Left lung (tissue), 10 donors: Measurements from ENCODE around the gene TEAD1. TPM values are rescaled to one million over a fixed set of nuclear protein-coding genes. Genes with fewer than 3 reads are reported as not detected.

Experiments
- ATAC-seq: fragments of 200-7000 bp; cut with Tn5 transposase; one replicate; pipeline ENCODE4 v1.9.1; 2020; ENCODE audit warnings: moderate library complexity
- DNase-seq, 4 donors: peaks; one replicate each; pipeline ENCODE4 v3.0.0-alpha.2; 2013 to 2020
- H3K27ac ChIP-seq, 2 donors: fragments of 200-600 bp; sonication (generic) in 1 of 2; one replicate each; pipeline versions ENCODE4 v1.5.0 to v1.8.0; 2020 to 2021
- H3K27me3 ChIP-seq, 2 donors: fragments of 200-600 bp; sonication (generic) in 1 of 2; one replicate each; pipeline versions ENCODE4 v1.5.0 to v1.8.0; 2020 to 2021
- H3K36me3 ChIP-seq, 2 donors: fragments of 200-600 bp; sonication (generic) in 1 of 2; one replicate each; pipeline versions ENCODE4 v1.5.0 to v1.8.0; 2020 to 2021
- H3K4me1 ChIP-seq, 2 donors: fragments of 200-600 bp; one replicate each; pipeline ENCODE4 v1.8.0; 2021
- H3K4me3 ChIP-seq, 2 donors: fragments of 200-600 bp; sonication (generic) in 1 of 2; one replicate each; pipeline versions ENCODE4 v1.5.0 to v1.8.0; 2020 to 2021; ENCODE audit warnings: mild to moderate bottlenecking in 1 of 2
- H3K9me3 ChIP-seq, 2 donors: fragments of 200-600 bp; sonication (generic) in 1 of 2; one replicate each; pipeline versions ENCODE4 v1.5.0 to v1.8.0; 2020 to 2021
- intact Hi-C, 2 donors: fragments of 100-400 bp; cut with DNase I; formaldehyde crosslinking; loops; one replicate each; pipeline versions ENCODE4 v1.11.2 to v1.14.2; 2022
- polyA plus RNA-seq, 6 donors: library from polyadenylated mRNA; unstranded; fragments of 120-200 nt; gene quantifications; one replicate each; pipeline ENCODE4 v1.2.1, GENCODE V29; 2013; ENCODE audit not compliant: insufficient read length in 6 of 6
- total RNA-seq, 2 donors: library from RNA; stranded (reverse); fragmentation: NEBNext Ultra II Directional; extraction: Animal tissue kit (Norgen Biotek cat#: 25700); gene quantifications; one replicate each; pipeline ENCODE4 v1.2.1, GENCODE V29; 2021
- TF ChIP-seq, protein P1 (sequence below), 2 donors: fragments of 200-600 bp; sonication (generic) in 1 of 2; IDR thresholded peaks; one replicate each; pipeline versions ENCODE4 v1.5.0 to v1.8.0; 2021; ENCODE audit warnings: antibody characterized with exemption in 2 of 2
- donor health status: DM: no; HTN: yes; CAD: no.
- donor health status: DM: no; HTN: no; CAD: no.

TEAD1 gene
- total and polyA plus RNA-seq, 8 donors: 58.1 to 106 (median 86.9) TPM

- no peak for DNase-seq
- Histone ChIP-seq H3K27ac (peak overlapping the region; percentile 81 to 85), H3K36me3 (no peaks in the 10 kb centered on the region), H3K9me3 (no peaks in the 10 kb centered on the region), H3K27me3 (peaks cover 0 to 38% of the 10 kb centered on the region in 2 donors), H3K4me3 (no peak overlapping the region), H3K4me1 (peaks cover 29 to 34% of the 10 kb centered on the region in 2 donors)
- TF ChIP-seq, protein P1, sequence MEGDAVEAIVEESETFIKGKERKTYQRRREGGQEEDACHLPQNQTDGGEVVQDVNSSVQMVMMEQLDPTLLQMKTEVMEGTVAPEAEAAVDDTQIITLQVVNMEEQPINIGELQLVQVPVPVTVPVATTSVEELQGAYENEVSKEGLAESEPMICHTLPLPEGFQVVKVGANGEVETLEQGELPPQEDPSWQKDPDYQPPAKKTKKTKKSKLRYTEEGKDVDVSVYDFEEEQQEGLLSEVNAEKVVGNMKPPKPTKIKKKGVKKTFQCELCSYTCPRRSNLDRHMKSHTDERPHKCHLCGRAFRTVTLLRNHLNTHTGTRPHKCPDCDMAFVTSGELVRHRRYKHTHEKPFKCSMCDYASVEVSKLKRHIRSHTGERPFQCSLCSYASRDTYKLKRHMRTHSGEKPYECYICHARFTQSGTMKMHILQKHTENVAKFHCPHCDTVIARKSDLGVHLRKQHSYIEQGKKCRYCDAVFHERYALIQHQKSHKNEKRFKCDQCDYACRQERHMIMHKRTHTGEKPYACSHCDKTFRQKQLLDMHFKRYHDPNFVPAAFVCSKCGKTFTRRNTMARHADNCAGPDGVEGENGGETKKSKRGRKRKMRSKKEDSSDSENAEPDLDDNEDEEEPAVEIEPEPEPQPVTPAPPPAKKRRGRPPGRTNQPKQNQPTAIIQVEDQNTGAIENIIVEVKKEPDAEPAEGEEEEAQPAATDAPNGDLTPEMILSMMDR (IDR thresholded peaks at IDR 0.05): no peak
- no peak for ATAC-seq
- intact Hi-C loops: no loop called here
Measured at GRCh38 chr11:12695221-12695794, 21.1 kb downstream of the TEAD1 start.

GRCh38 chr11:12695873-12696272 lies 21.7 kb downstream of the TEAD1 start:
- H3K4me1 ChIP-seq: peaks cover 29 to 37% of the 10 kb centered on the region in 2 donors
- ATAC-seq (no peak), DNase-seq (no peak)
- no peak overlapping the region for H3K27ac ChIP-seq
- no peaks in the 10 kb centered on the region for H3K9me3 ChIP-seq
- intact Hi-C loops: no loop called here
- H3K4me3 ChIP-seq: no peak overlapping the region
- no peaks in the 10 kb centered on the region for H3K36me3 ChIP-seq
- TF ChIP-seq, protein P1 (IDR thresholded peaks at IDR 0.05): no peak
- H3K27me3 ChIP-seq: peaks cover 0 to 38% of the 10 kb centered on the region in 2 donors

DNA sequence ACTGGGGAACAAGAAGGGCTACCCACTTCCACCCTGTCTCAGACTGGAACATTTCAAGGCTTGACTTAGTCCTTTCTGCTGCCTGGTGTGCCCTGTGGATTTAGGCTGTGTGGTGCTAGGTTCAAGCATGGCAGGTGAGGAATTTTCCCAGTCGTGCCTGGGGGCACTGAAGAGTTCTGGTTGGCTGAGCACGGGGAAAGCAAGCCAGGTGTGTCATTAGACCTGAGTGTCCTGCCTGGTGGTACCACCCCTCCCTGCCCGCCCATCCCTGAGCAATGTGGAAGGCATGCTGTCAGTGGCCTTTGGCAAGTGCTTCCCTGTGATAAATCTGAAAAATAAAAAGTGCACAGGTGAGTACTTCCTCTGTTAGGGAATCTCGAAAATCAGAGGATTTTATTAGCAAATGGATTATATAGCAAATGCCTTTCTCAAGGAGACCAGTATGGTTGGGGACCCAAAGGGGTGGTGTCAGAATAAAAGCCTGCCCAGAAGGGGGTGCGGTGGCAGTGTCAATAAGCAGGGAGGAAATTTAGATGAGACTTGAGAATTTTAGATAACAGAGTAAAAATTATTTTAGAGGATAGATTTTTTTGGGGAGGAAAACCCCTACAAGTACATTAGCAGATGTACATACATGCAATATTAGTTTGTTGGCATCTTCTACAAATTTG lies 22.8 kb downstream of the TEAD1 start:
- H3K27ac ChIP-seq: no peak overlapping the region
- H3K36me3 ChIP-seq: no peaks in the 10 kb centered on the region
- H3K4me1 ChIP-seq: peaks cover 25 to 34% of the 10 kb centered on the region in 2 donors
- DNase-seq (no peak), ATAC-seq (no peak)
- TF ChIP-seq, protein P1 (IDR thresholded peaks at IDR 0.05): no peak
- intact Hi-C loops: no loop called here
- peaks cover 0 to 38% of the 10 kb centered on the region in 2 donors for H3K27me3 ChIP-seq
- H3K9me3 ChIP-seq: no peaks in the 10 kb centered on the region
- H3K4me3 ChIP-seq: no peak overlapping the region

GRCh38 chr11:12698048-12698447 lies 23.8 kb downstream of the TEAD1 start:
- TF ChIP-seq, protein P1 (IDR thresholded peaks at IDR 0.05): no peak
- peaks cover 0 to 31% of the 10 kb centered on the region in 2 donors for H3K27me3 ChIP-seq
- no peaks in the 10 kb centered on the region for H3K36me3 ChIP-seq
- H3K4me3 ChIP-seq: no peak overlapping the region
- H3K9me3 ChIP-seq: no peaks in the 10 kb centered on the region
- DNase-seq: no peak
- intact Hi-C loops: no loop called here
- H3K27ac ChIP-seq: no peak overlapping the region
- ATAC-seq: no peak
- peaks cover 15 to 24% of the 10 kb centered on the region in 2 donors for H3K4me1 ChIP-seq

GRCh38 chr11:12701811-12702592 lies 27.8 kb downstream of the TEAD1 start:
- H3K36me3 ChIP-seq: no peaks in the 10 kb centered on the region
- no peak overlapping the region for H3K27ac ChIP-seq
- no peak overlapping the region for H3K4me3 ChIP-seq
- H3K4me1 ChIP-seq: peaks cover 0 to 11% of the 10 kb centered on the region in 2 donors
- no peaks in the 10 kb centered on the region for H3K9me3 ChIP-seq
- no peak for ATAC-seq
- TF ChIP-seq, protein P1 (IDR thresholded peaks at IDR 0.05): no peak
- no peak for DNase-seq
- H3K27me3 ChIP-seq: no peaks in the 10 kb centered on the region
- intact Hi-C loops: no loop called here
